ENCODE results near the gene PPP2R1B. TPM values are rescaled to one million over a fixed set of nuclear protein-coding genes. Genes with fewer than 3 reads are reported as not detected.

PPP2R1B gene
- total RNA-seq, 1 experiment from 2014 or later, result 105 TPM

DNA sequence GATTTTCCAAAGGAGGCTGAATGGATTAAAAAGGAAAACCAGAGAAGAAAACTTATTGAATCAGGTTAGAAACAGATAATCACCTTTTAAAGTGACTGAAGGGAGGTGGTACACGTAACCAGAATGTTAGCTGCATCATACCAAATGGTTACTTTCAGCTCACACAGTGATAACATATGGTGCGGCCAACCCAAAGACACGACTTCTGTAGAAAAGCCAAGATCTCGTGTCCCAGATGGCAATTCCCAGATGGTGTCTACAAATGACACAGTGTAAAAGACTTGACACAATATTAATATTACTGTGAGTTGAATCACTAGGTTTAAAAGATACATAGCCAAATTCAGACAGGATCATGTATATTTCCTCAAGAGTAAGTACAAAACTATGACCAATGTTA is 5.2 kb downstream of the PPP2R1B start:
- H3K27ac Mint-ChIP-seq, result no peak overlapping the region
- H3K79me2 ChIP-seq (ENCODE audit: insufficient read depth, low read length), result 0 out of 2 replicates have a peak, but pooled peaks cover 5% of the 10 kb centered on the region
- WGBS (ENCODE audit: extremely low coverage, insufficient read length, low lambda C conversion rate), result no CpG with 5 or more reads among the region's 4 CpGs
- H3K27me3 Mint-ChIP-seq (ENCODE audit: low read depth), result no peaks in the 10 kb centered on the region
- TF ChIP-seq, protein P1, sequence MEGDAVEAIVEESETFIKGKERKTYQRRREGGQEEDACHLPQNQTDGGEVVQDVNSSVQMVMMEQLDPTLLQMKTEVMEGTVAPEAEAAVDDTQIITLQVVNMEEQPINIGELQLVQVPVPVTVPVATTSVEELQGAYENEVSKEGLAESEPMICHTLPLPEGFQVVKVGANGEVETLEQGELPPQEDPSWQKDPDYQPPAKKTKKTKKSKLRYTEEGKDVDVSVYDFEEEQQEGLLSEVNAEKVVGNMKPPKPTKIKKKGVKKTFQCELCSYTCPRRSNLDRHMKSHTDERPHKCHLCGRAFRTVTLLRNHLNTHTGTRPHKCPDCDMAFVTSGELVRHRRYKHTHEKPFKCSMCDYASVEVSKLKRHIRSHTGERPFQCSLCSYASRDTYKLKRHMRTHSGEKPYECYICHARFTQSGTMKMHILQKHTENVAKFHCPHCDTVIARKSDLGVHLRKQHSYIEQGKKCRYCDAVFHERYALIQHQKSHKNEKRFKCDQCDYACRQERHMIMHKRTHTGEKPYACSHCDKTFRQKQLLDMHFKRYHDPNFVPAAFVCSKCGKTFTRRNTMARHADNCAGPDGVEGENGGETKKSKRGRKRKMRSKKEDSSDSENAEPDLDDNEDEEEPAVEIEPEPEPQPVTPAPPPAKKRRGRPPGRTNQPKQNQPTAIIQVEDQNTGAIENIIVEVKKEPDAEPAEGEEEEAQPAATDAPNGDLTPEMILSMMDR (conservative IDR thresholded peaks at IDR 0.05), result no peak
- no peaks in the 10 kb centered on the region for H4K20me1 ChIP-seq (ENCODE audit: control insufficient read depth, insufficient read depth, insufficient read length)
- no peak overlapping the region for H3K18ac ChIP-seq (ENCODE audit: insufficient read length, low read depth, low read length)
- no peaks in the 10 kb centered on the region for H3K4me1 ChIP-seq (ENCODE audit: insufficient read depth, low read length)
- no peak overlapping the region for H3K56ac ChIP-seq (ENCODE audit: insufficient read length, low read depth, low read length)
- H3K27me3 ChIP-seq (ENCODE audit: insufficient read depth, low read length), result no peaks in the 10 kb centered on the region
- H3K23ac ChIP-seq (ENCODE audit: insufficient read length, low read depth, low read length), result no peak overlapping the region
- no peaks in the 10 kb centered on the region for H3K9me3 Mint-ChIP-seq
- H3K79me1 ChIP-seq (ENCODE audit: insufficient read depth, low read depth, low read length, poor library complexity, severe bottlenecking), result peaks cover 6% of the 10 kb centered on the region
- H2BK120ac ChIP-seq (ENCODE audit: low read depth, low read length, poor library complexity, severe bottlenecking), result no peak overlapping the region
- no peak overlapping the region for H3K4ac ChIP-seq (ENCODE audit: low read depth, low read length)
- H3K14ac ChIP-seq (ENCODE audit: insufficient read depth, low read length), result no peak overlapping the region
- H4K8ac ChIP-seq (replicated peaks; ENCODE audit: insufficient read length, low read depth, low read length), result no peak overlapping the region
- H3K4me3 Mint-ChIP-seq, result no peak overlapping the region
- no peak overlapping the region for H4K91ac ChIP-seq (ENCODE audit: insufficient read length, low read depth, low read length)
- no peak overlapping the region for H2AFZ ChIP-seq (ENCODE audit: low read length)
- H3K23me2 ChIP-seq (ENCODE audit: insufficient read length, low read depth, low read length, poor library complexity, severe bottlenecking), result peaks cover 3% of the 10 kb centered on the region
- H2BK5ac ChIP-seq (ENCODE audit: insufficient read length, low read length), result no peak overlapping the region
- peaks cover 51 to 80% (median 79%) of the 10 kb centered on the region in 3 experiments for H3K36me3 Mint-ChIP-seq (ENCODE audit: insufficient read depth in 1 of 3, low read depth in 3 of 3)
- no peak overlapping the region for H3K9ac ChIP-seq (ENCODE audit: extremely low read depth, insufficient read length, low read length)
- H3K4me2 ChIP-seq (ENCODE audit: insufficient read depth, insufficient read length, low read length), result no peak overlapping the region
- H3K27ac ChIP-seq (ENCODE audit: insufficient read length, low read depth, low read length), result no peak overlapping the region
- H2BK12ac ChIP-seq (ENCODE audit: insufficient read length, low read depth, low read length), result no peak overlapping the region
- no peak overlapping the region for H2BK20ac ChIP-seq (ENCODE audit: low read depth, low read length, poor library complexity, severe bottlenecking)
- no peak overlapping the region for H2BK15ac ChIP-seq (ENCODE audit: low read depth, low read length)
- no peak overlapping the region for H4K5ac ChIP-seq (ENCODE audit: insufficient read length, low read depth, low read length)
- peaks cover 17 to 23% of the 10 kb centered on the region in 2 experiments for H3K4me1 Mint-ChIP-seq
- H2AK5ac ChIP-seq (ENCODE audit: insufficient read length, low read length), result no peak overlapping the region
- no peaks in the 10 kb centered on the region for H3K9me3 ChIP-seq (ENCODE audit: control insufficient read depth, low read depth, low read length)
- DNase-seq, result no peak
- no peak overlapping the region for H3T11ph ChIP-seq (ENCODE audit: low read length)
